HEK293T (cell line): ENCODE data around the gene TOPORS.
"Not testable (repeated sequence)": the region's sequence is repeated elsewhere in the genome, so short reads cannot be mapped to it uniquely, and the experiment has no call there.

Experiments used
- CTCF ChIA-PET: fragments of 350-600 bp; formaldehyde crosslinking; extraction: SDS; loops from one replicate; lab custom pipeline; 2021; ENCODE audit warnings: antibody characterized with exemption, inconsistent platforms; lab: Yijun Ruan, JAX
- POLR2A ChIA-PET: fragments of 350-600 bp; formaldehyde crosslinking; extraction: SDS; loops from one replicate; lab custom pipeline; 2020; ENCODE audit warnings: antibody characterized with exemption, inconsistent platforms; lab: Yijun Ruan, JAX
- DNase-seq: peaks from one replicate; pipeline ENCODE4 v3.0.0; 2012; ENCODE audit warnings: mixed read lengths; ENCODE audit errors: extremely low spot score
- ARNT ChIP-seq: fragments of 450-650 bp; IDR thresholded peaks from 2 replicates; pipeline ENCODE4 v1.6.1; 2017; ENCODE audit warnings: mild to moderate bottlenecking
- BHLHE40 ChIP-seq: fragments of 450-650 bp; IDR thresholded peaks from 2 replicates; pipeline ENCODE4 v1.6.1; 2016; ENCODE audit warnings: mild to moderate bottlenecking, moderate library complexity, borderline replicate concordance
- CTBP1 ChIP-seq: fragments of 450-650 bp; IDR thresholded peaks from 2 replicates; pipeline ENCODE4 v1.6.1; 2016; ENCODE audit warnings: borderline replicate concordance
- ELF4 ChIP-seq: fragments of 450-650 bp; IDR thresholded peaks from 2 replicates; pipeline ENCODE4 v1.6.1; 2017; ENCODE audit warnings: antibody characterized with exemption
- FOXA1 ChIP-seq: fragments of 450-650 bp; IDR thresholded peaks from 2 replicates; pipeline ENCODE4 v1.6.1; 2016; ENCODE audit warnings: mild to moderate bottlenecking
- FOXK2 ChIP-seq: fragments of 450-650 bp; IDR thresholded peaks from 2 replicates; pipeline ENCODE4 v1.6.1; 2016; ENCODE audit warnings: mild to moderate bottlenecking
- FOXM1 ChIP-seq: fragments of 450-650 bp; IDR thresholded peaks from 2 replicates; pipeline ENCODE4 v1.6.1; 2017; ENCODE audit warnings: mild to moderate bottlenecking, borderline replicate concordance
- HDGF ChIP-seq: fragments of 450-650 bp; IDR thresholded peaks from 2 replicates; pipeline ENCODE4 v1.6.1; 2017; ENCODE audit warnings: antibody characterized with exemption, borderline replicate concordance
- L3MBTL2 ChIP-seq: fragments of 450-650 bp; conservative IDR thresholded peaks from 2 replicates; pipeline ENCODE4 v1.6.1; 2016; ENCODE audit warnings: mild to moderate bottlenecking
- LEF1 ChIP-seq: fragments of 450-650 bp; IDR thresholded peaks from 2 replicates; pipeline ENCODE4 v1.6.1; 2017; ENCODE audit warnings: mild to moderate bottlenecking, borderline replicate concordance
- NFRKB ChIP-seq: fragments of 450-650 bp; IDR thresholded peaks from 2 replicates; pipeline ENCODE4 v1.6.1; 2016; ENCODE audit warnings: mild to moderate bottlenecking, moderate library complexity
- PKNOX1 ChIP-seq: fragments of 450-650 bp; IDR thresholded peaks from 2 replicates; pipeline ENCODE4 v1.6.1; 2016
- SP1 ChIP-seq: fragments of 450-650 bp; IDR thresholded peaks from 2 replicates; pipeline ENCODE4 v1.6.1; 2017
- SUZ12 ChIP-seq: fragments of 450-650 bp; IDR thresholded peaks from 2 replicates; pipeline ENCODE4 v1.6.1; 2016; ENCODE audit warnings: mild to moderate bottlenecking
- TARDBP ChIP-seq: fragments of 450-650 bp; IDR thresholded peaks from 2 replicates; pipeline ENCODE4 v1.6.1; 2016
- ZNF384 ChIP-seq: fragments of 450-650 bp; IDR thresholded peaks from 2 replicates; pipeline ENCODE4 v1.6.1; 2016

Gene TOPORS

DNA sequence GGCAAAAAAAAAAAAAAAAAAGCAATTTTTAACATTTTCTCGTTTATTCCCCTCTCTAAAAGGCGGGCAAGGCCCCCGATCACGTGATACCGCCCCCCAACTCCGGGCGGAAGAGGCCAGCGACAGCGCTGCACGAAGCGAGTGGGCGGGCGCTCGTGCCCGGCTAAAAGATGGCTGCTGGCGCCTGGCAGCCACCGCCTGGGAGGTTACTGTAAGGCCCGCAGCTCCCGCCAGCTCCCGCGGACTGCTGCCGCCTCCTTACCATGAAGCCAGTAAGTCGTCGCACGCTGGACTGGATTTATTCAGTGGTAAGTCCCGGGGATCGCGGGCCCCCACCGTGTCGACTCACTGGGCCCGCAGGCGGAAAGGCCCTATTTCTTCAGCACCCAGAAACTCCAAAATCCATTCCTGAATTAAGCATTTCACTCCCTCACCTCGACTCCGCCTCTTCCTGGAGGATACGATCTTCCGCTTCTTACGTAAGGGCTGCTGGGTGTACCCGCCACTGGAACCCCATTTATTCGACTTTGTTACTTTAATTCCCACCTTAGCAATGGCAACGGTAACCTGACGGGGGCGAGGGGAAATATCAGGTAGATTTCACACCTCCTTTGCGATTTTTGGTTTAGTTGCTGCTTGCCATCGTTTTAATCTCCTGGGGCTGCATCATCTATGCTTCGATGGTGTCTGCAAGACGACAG, at the start of gene TOPORS, which contains the start of gene SMIM27:
Gene TOPORS, minus strand, starts transcription at position 415 of the 701 bp plus-strand sequence. Its CDS starts 150 bp downstream, at position 265.
Gene SMIM27, plus strand, starts transcription at position 156 of the 701 bp plus-strand sequence. Its CDS starts 108 bp downstream, at position 264.
- DNase-seq: peak; percentile 76
- ChIA-PET CTCF (no interaction called here), POLR2A (interaction anchor here (0.7 to 1.2 kb wide), 3 partner anchors 7 to 168 kb away, joined by 3 read pairs; partner anchors contain the start of genes ACO1 and RIGI)
- TF ChIP-seq FOXM1: peak; percentile 76; the same call in 1 of the 2 replicates
- peak; percentile 82 for TF ChIP-seq ELF4
- peak; percentile 58; the same call in 1 of the 2 replicates for TF ChIP-seq NFRKB
- TF ChIP-seq FOXK2: no peak

- POLR2A ChIA-PET, DNase-seq, CTCF ChIA-PET: not testable (repeated sequence)
Measured at GRCh38 chr9:32599021-32599420, 46.6 kb upstream of the TOPORS start.

DNA sequence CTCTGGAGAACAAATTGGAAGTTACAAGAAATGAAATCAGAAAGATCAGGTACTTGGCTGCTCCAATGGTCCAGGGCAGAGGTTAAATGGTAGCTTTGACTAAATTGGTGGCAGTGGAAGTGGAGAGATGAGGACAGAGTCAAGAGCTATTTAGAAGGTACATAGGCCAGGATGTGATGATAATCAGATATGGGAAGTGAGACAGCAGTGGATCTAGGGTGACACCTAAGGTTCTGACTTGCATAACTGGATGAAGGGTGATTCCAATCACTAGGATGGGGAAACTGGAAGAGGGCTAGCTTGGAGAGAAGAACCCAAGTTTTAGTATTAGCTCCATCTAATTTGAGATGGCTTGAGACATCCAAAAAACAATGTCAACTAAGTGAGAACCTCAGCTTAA, 44.5 kb upstream of the TOPORS start:
- POLR2A ChIA-PET: no interaction called here
- TF ChIP-seq NFRKB: no peak
- TF ChIP-seq CTBP1: no peak
- no peak for TF ChIP-seq ELF4
- TF ChIP-seq LEF1: no peak
- no peak for TF ChIP-seq FOXK2
- no peak for TF ChIP-seq L3MBTL2
- no peak for TF ChIP-seq PKNOX1
- TF ChIP-seq ARNT: no peak
- no peak for TF ChIP-seq SUZ12

DNA sequence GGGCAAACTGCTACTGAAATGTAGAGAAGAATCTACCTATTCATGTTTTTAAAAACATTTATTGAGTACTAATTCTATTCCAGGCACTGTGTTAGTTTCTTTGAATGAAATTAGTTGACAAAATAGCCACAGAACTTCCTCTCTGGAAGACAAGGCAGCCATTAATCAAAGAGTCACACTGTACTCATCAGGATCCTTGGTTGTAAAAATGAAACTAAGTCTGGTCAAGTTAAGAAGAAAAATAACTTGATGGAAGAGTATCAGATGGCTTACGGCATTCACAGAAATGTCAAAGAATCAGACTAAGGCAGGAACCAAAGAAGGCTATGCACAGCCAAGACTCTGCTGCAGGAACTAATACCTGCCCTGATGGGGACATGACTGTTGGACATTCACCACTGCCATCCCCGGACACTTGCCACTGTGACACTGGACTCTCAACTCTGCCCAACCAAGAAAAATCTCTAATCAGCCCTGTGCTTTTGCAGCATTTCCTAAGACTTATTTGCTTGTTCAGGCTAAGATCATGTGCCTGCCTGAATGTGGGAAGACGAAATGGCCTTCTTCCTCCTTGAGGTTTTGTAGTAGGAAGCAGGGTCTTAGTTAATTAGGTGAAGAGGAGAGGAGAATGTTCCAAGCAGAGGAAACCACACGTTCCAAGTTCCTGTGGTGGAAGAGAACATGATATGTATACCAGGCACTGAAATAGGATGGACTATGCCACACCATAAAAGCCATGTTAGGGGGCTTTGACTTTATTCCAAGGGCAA, 43.9 kb upstream of the TOPORS start:
- ChIA-PET POLR2A (no interaction called here), CTCF (interaction anchor here (0.7 kb wide), 1 partner anchor 8 kb away, joined by 3 read pairs; no protein-coding TSS in a partner anchor)
- TF ChIP-seq LEF1 (no peak), PKNOX1 (no peak), FOXK2 (no peak), HDGF (no peak), CTBP1 (no peak), NFRKB (no peak), L3MBTL2 (no peak), ELF4 (no peak), FOXM1 (no peak), SUZ12 (no peak), SP1 (no peak), TARDBP (no peak), FOXA1 (no peak), ZNF384 (no peak), ARNT (no peak), BHLHE40 (no peak)
- no peak for DNase-seq

More for the DNA sequence above, 44.5 kb upstream of the TOPORS start:
- CTCF ChIA-PET: interaction anchor here (0.7 kb wide), 1 partner anchor 8 kb away, joined by 3 read pairs; no protein-coding TSS in a partner anchor
- no peak for DNase-seq

DNA sequence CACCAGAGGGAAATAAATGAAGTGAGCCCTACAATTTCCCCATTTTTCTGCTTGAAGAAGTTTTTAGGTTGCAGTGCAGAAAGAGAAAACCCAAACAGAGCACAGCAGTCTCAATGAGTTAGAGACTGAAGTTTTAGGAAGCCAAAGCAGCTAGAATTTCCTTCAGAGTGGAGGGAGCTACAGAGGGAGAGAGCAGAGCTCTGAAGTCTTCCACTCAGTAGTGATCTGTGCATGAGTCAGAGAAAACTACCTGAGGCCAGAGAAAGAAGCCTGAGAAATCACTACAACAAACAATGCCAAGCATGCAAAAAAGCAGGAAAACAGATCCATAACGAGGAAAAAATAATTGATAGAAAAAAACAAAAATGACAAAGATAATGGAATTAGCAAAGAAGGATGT, 38.5 kb upstream of the TOPORS start:
- ChIA-PET POLR2A (no interaction called here), CTCF (no interaction called here)
- no peak for TF ChIP-seq BHLHE40
- no peak for TF ChIP-seq PKNOX1
- TF ChIP-seq LEF1: no peak
- no peak for DNase-seq

- TF ChIP-seq FOXM1 (no peak), ZNF384 (no peak)
- no peak for DNase-seq
- POLR2A ChIA-PET: no interaction called here
- CTCF ChIA-PET: no interaction called here
Measured at GRCh38 chr9:32590476-32590875, 38.1 kb upstream of the TOPORS start.
